PC-3 (cell line): ENCODE data around the gene TMEM158. TPM values are rescaled to one million over a fixed set of nuclear protein-coding genes. Genes with fewer than 3 reads are reported as not detected.

Source experiments
- ATAC-seq: fragments of 200-7000 bp; cut with Tn5 transposase; 2 replicates; pipeline ENCODE4 v1.9.1; 2020; ENCODE audit warnings: mild to moderate bottlenecking, moderate library complexity
- BruUV-seq: library from RNA; stranded (reverse); fragments of 400-500 nt; replicated peaks from 2 replicates; lab custom pipeline; 2021; lab: Mats Ljungman, UMichigan
- CTCF ChIA-PET: fragments of 300-600 bp; sonication (Branson Sonifier 250); formaldehyde crosslinking; loops from one replicate; lab custom pipeline; 2022; ENCODE audit warnings: antibody characterized with exemption; lab: Charles Lee
- POLR2A ChIA-PET: fragments of 300-600 bp; sonication (Branson Sonifier 250); formaldehyde crosslinking; loops from one replicate; lab custom pipeline; 2022; ENCODE audit warnings: antibody characterized with exemption; ENCODE audit not compliant: unreplicated experiment; lab: Charles Lee
- DNase-seq: peaks from one replicate; pipeline ENCODE4 v3.0.0-alpha.2; 2015
- H2AFZ ChIP-seq: fragments of 300-600 bp; sonication (generic); 2 replicates; pipeline ENCODE4 v1.6.0; 2016; ENCODE audit warnings: antibody characterized with exemption, low read length
- H3F3A ChIP-seq: fragments of 300-600 bp; sonication (generic); one replicate; pipeline ENCODE4 v1.6.0; 2017; ENCODE audit warnings: antibody characterized with exemption, low read length, control low read depth, mild to moderate bottlenecking; ENCODE audit not compliant: unreplicated experiment
- H3K27ac ChIP-seq: fragments of 300-600 bp; sonication (generic); 2 replicates; pipeline ENCODE4 v1.5.1; 2016; ENCODE audit warnings: mild to moderate bottlenecking, low read length
- H3K27me3 ChIP-seq: fragments of 300-600 bp; sonication (generic); 2 replicates; pipeline ENCODE4 v1.6.1; 2016; ENCODE audit warnings: low read length, mixed read lengths
- H3K36me3 ChIP-seq: fragments of 300-600 bp; sonication (generic); 2 replicates; pipeline ENCODE4 v1.6.1; 2016; ENCODE audit warnings: low read depth, mixed run types, low read length, mixed read lengths
- H3K4me1 ChIP-seq: fragments of 300-600 bp; sonication (generic); 2 replicates; pipeline ENCODE4 v1.5.1; 2016; ENCODE audit warnings: low read length; ENCODE audit not compliant: insufficient read depth
- H3K4me2 ChIP-seq: fragments of 300-600 bp; sonication (generic); 2 replicates; pipeline ENCODE4 v1.6.0; 2016; ENCODE audit warnings: low read length
- H3K4me3 ChIP-seq: fragments of 300-600 bp; sonication (generic); 2 replicates; pipeline ENCODE4 v1.5.1; 2016; ENCODE audit warnings: mild to moderate bottlenecking, low read length, mixed read lengths
- H3K79me2 ChIP-seq: fragments of 300-600 bp; sonication (generic); 2 replicates; pipeline ENCODE4 v1.6.1; 2017; ENCODE audit warnings: low read length, mixed read lengths
- H3K9ac ChIP-seq: fragments of 300-600 bp; sonication (generic); 2 replicates; pipeline ENCODE4 v1.6.0; 2016; ENCODE audit warnings: mild to moderate bottlenecking, low read length
- H3K9me2 ChIP-seq: fragments of 300-600 bp; sonication (generic); replicated peaks from 2 replicates; pipeline ENCODE4 v1.6.1; 2016; ENCODE audit warnings: mixed run types, low read length, mixed read lengths
- H3K9me3 ChIP-seq: fragments of 300-600 bp; sonication (generic); 2 replicates; pipeline ENCODE4 v1.6.1; 2016; ENCODE audit warnings: low read length, mixed read lengths
- H4K20me1 ChIP-seq: fragments of 300-600 bp; sonication (generic); 2 replicates; pipeline ENCODE4 v1.6.1; 2016; ENCODE audit warnings: low read length, mixed read lengths
- EZH2 ChIP-seq: fragments of 300-600 bp; sonication (generic); IDR thresholded peaks from one replicate; pipeline ENCODE4 v1.6.1; 2017; ENCODE audit warnings: antibody characterized with exemption, mild to moderate bottlenecking, low read length; ENCODE audit not compliant: unreplicated experiment
- EZH2phosphoT487 ChIP-seq: fragments of 300-600 bp; sonication (generic); IDR thresholded peaks from 2 replicates; pipeline ENCODE4 v1.6.1; 2018; ENCODE audit warnings: mild to moderate bottlenecking, antibody characterized with exemption, low read length, borderline replicate concordance
- intact Hi-C: fragments of 100-400 bp; cut with micrococcal nuclease; formaldehyde crosslinking; loops from 2 replicates; pipeline ENCODE4 v1.9.0; 2023
- total RNA-seq: library from RNA; depleted of rRNA; stranded (reverse); fragments of >200 nt; gene quantifications from 2 replicates; pipeline ENCODE4 v1.2.3, GENCODE V29; 2014; rRNA removed
- TF ChIP-seq, protein P1 (sequence below): fragments of 300-600 bp; sonication (generic); conservative IDR thresholded peaks from 2 replicates; pipeline ENCODE4 v1.5.1; 2017; ENCODE audit warnings: antibody characterized with exemption, low read depth, mild to moderate bottlenecking, low read length

Gene TMEM158
- total RNA-seq, 1 experiment from 2014 or later, result 82.9 TPM

DNA sequence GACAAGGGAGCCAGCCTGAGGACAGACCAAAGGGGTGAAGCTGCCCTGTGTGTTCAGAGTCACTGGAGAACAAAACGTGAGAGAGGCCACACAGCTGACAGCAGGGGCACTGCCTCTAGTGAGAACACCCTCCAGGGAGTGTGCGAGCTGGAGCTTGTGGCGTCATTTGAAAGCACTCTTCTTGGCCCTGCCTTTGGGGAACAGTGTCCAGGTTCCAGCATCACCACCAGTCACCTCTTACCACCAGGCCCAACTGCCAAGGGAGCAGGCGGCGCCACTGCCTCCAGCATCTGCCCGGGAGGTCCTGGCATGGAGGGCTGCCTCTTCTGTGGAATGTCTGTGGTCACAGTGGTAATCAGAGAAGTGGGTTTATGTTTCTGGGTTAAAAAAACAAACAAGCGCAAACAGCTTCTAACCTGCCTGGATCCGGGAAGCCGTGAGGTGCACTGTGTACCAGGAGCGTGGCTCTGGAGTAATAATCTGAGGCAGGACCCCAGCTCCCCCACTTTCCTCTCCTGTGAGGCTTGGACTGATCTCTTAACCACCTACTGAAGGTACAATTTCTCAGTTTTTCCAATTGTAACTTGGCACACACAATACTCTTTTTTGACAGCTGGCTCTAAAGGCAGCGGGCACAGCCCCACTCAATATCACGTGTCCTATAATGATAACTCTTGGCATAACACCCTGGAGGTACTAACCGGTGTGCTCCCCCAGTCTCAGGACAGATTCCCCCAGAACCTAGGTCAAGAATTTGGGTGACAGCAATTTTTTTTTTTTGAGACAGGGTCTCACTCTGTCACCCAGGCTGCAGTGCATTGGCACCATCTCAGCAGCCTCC is 47.7 kb downstream of the TMEM158 start:
- Histone ChIP-seq H3K4me2 (no peak overlapping the region), H3K27ac (no peak overlapping the region), H2AFZ (no peak overlapping the region), H3K79me2 (no peaks in the 10 kb centered on the region), H3F3A (no peaks in the 10 kb centered on the region), H3K36me3 (no peaks in the 10 kb centered on the region), H3K9me3 (no peaks in the 10 kb centered on the region), H3K27me3 (no peaks in the 10 kb centered on the region), H4K20me1 (no peaks in the 10 kb centered on the region), H3K4me1 (peaks cover 11% of the 10 kb centered on the region), H3K9ac (no peak overlapping the region), H3K4me3 (no peak overlapping the region), H3K9me2 (no peaks in the 10 kb centered on the region)
- no TSS peak for BruUV-seq
- TF ChIP-seq EZH2 (no peak), EZH2phosphoT487 (no peak)
- TF ChIP-seq, protein P1, sequence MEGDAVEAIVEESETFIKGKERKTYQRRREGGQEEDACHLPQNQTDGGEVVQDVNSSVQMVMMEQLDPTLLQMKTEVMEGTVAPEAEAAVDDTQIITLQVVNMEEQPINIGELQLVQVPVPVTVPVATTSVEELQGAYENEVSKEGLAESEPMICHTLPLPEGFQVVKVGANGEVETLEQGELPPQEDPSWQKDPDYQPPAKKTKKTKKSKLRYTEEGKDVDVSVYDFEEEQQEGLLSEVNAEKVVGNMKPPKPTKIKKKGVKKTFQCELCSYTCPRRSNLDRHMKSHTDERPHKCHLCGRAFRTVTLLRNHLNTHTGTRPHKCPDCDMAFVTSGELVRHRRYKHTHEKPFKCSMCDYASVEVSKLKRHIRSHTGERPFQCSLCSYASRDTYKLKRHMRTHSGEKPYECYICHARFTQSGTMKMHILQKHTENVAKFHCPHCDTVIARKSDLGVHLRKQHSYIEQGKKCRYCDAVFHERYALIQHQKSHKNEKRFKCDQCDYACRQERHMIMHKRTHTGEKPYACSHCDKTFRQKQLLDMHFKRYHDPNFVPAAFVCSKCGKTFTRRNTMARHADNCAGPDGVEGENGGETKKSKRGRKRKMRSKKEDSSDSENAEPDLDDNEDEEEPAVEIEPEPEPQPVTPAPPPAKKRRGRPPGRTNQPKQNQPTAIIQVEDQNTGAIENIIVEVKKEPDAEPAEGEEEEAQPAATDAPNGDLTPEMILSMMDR, result no peak
- ChIA-PET CTCF (no interaction called here), POLR2A (no interaction called here)
- no peak; the same call in 1 of the 2 replicates for ATAC-seq
- intact Hi-C loops, result no loop called here
- no peak for DNase-seq

DNA sequence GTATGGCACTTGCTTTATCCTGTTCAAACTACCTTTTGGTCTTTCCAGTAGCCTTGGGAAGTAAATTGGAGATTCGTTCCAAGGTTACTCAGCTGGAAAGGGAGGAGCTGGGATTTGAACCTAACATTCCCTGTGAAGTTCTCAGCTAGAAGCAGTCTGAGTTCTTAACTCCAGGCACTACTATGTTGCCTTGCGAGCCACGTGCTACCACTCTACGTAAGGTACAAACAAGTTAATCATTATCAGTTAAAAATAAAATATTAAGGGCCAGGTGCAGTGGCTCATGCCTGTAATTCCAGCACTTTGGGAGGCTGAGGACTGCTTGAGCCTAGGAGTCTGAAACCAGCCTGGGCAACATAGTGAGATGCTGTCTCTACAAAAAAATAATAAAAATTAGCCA is 49.2 kb downstream of the TMEM158 start:
- H2AFZ ChIP-seq, result no peak overlapping the region
- H3K9me3 ChIP-seq, result no peaks in the 10 kb centered on the region
- H3K36me3 ChIP-seq, result no peaks in the 10 kb centered on the region
- ChIA-PET CTCF (no interaction called here), POLR2A (interaction anchor here (0.7 kb wide), 1 partner anchor 53 kb away, joined by 3 read pairs; no protein-coding TSS in a partner anchor)
- no peaks in the 10 kb centered on the region for H3K4me1 ChIP-seq
- H3K27me3 ChIP-seq, result no peaks in the 10 kb centered on the region
- no peak overlapping the region for H3K27ac ChIP-seq
- intact Hi-C loops, result no loop called here
- TF ChIP-seq EZH2phosphoT487 (no peak), EZH2 (no peak)
- TF ChIP-seq, protein P1, result no peak
- no TSS peak for BruUV-seq
- ATAC-seq, result no peak
- no peak overlapping the region for H3K9ac ChIP-seq
- H3K79me2 ChIP-seq, result no peaks in the 10 kb centered on the region
- H3K4me2 ChIP-seq, result no peak overlapping the region
- no peaks in the 10 kb centered on the region for H4K20me1 ChIP-seq
- H3K4me3 ChIP-seq, result no peak overlapping the region
- no peaks in the 10 kb centered on the region for H3K9me2 ChIP-seq
- no peaks in the 10 kb centered on the region for H3F3A ChIP-seq
- DNase-seq, result no peak

Other genes with a start within 250 kb of the TMEM158 start
- 1.8 TPM in 1 of 2 replicates, not detected in the other for gene CLEC3B, start 200.0 kb downstream of the TMEM158 start, total RNA-seq
- 120 and 124 TPM in 2 replicates for gene CDCP1, start 79.9 kb downstream of the TMEM158 start, total RNA-seq
- 29.8 and 34.3 TPM in 2 replicates for gene LARS2, start 162.3 kb upstream of the TMEM158 start, total RNA-seq